Astrocyte (in vitro differentiated cells and primary cell): ENCODE data around the gene PLOD1. TPM values are rescaled to one million over a fixed set of nuclear protein-coding genes. Genes with fewer than 3 reads are reported as not detected.

ENCODE experiments used
- DNase-seq: peaks from one replicate; pipeline ENCODE4 v3.0.0-alpha.2; 2010; ENCODE audit warnings: low read depth
- FAIRE-seq: peaks from 2 replicates; lab custom pipeline; 2011; peaks lifted over from hg19 to GRCh38; lab: Jason Lieb, UNC
- H2AFZ ChIP-seq: 2 replicates; pipeline ENCODE4 v1.6.0; 2012; ENCODE audit warnings: low read depth, low read length, inconsistent platforms
- H3K27ac ChIP-seq: 2 replicates; pipeline ENCODE4 v1.5.1; 2011; ENCODE audit warnings: low read depth, low read length, inconsistent platforms
- H3K27me3 ChIP-seq: 2 replicates; pipeline ENCODE4 v1.6.0; 2011; ENCODE audit warnings: low read length, inconsistent platforms; ENCODE audit not compliant: insufficient read depth
- H3K36me3 ChIP-seq: 2 replicates; pipeline ENCODE4 v1.5.1; 2011; ENCODE audit warnings: low read length, inconsistent platforms; ENCODE audit not compliant: insufficient read depth
- H3K4me1 ChIP-seq: 2 replicates; pipeline ENCODE4 v1.5.1; 2011; ENCODE audit warnings: low read length, inconsistent platforms; ENCODE audit not compliant: insufficient read depth
- H3K4me2 ChIP-seq: 2 replicates; pipeline ENCODE4 v1.6.0; 2012; ENCODE audit warnings: low read length, inconsistent platforms
- H3K4me3 ChIP-seq: 2 replicates; pipeline ENCODE4 v1.5.1; 2011; ENCODE audit warnings: low read depth, mild to moderate bottlenecking, low read length, inconsistent platforms; ENCODE audit not compliant: insufficient read depth
- H3K79me2 ChIP-seq: 2 replicates; pipeline ENCODE4 v1.6.0; 2012; ENCODE audit warnings: mild to moderate bottlenecking, low read length, inconsistent platforms; ENCODE audit not compliant: insufficient read depth
- H3K9ac ChIP-seq: 2 replicates; pipeline ENCODE4 v1.6.0; 2012; ENCODE audit warnings: mild to moderate bottlenecking, low read length, inconsistent platforms
- H3K9me3 ChIP-seq: 2 replicates; pipeline ENCODE4 v1.5.1; 2012; ENCODE audit warnings: low read depth, mild to moderate bottlenecking, low read length, inconsistent platforms; ENCODE audit not compliant: insufficient read depth
- H4K20me1 ChIP-seq: 2 replicates; pipeline ENCODE4 v1.6.0; 2012; ENCODE audit warnings: low read length, inconsistent platforms; ENCODE audit not compliant: insufficient read depth
- H3K27ac Mint-ChIP-seq: one replicate; pipeline ENCODE4 v1.8.0; 2021; ENCODE audit warnings: mild to moderate bottlenecking, mixed read lengths; ENCODE audit not compliant: unreplicated experiment
- H3K27me3 Mint-ChIP-seq: one replicate; pipeline ENCODE4 v1.8.0; 2021; ENCODE audit warnings: low read depth, mixed read lengths; ENCODE audit not compliant: unreplicated experiment
- H3K36me3 Mint-ChIP-seq: one replicate; pipeline ENCODE4 v1.8.0; 2021; ENCODE audit warnings: low read depth, mixed read lengths; ENCODE audit not compliant: unreplicated experiment
- H3K4me1 Mint-ChIP-seq: one replicate; pipeline ENCODE4 v1.8.0; 2021; ENCODE audit warnings: low read depth, mixed read lengths; ENCODE audit not compliant: unreplicated experiment
- H3K4me3 Mint-ChIP-seq: one replicate; pipeline ENCODE4 v1.8.0; 2021; ENCODE audit warnings: mild to moderate bottlenecking, moderate library complexity, mixed read lengths; ENCODE audit not compliant: unreplicated experiment
- H3K9me3 Mint-ChIP-seq: one replicate; pipeline ENCODE4 v1.8.0; 2021; ENCODE audit warnings: mild to moderate bottlenecking, mixed read lengths; ENCODE audit not compliant: unreplicated experiment
- EZH2 ChIP-seq: IDR thresholded peaks from 2 replicates; pipeline ENCODE4 v1.6.1; 2012; ENCODE audit warnings: mild to moderate bottlenecking, low read length, inconsistent platforms; ENCODE audit not compliant: insufficient read depth
- total RNA-seq: library from RNA; stranded (reverse); gene quantifications from 2 replicates; pipeline ENCODE4 v1.2.1, GENCODE V29; 2021
- TF ChIP-seq, protein P1 (sequence below): IDR thresholded peaks from 2 replicates; pipeline ENCODE4 v1.5.1; 2011; ENCODE audit warnings: low read depth, mild to moderate bottlenecking, inconsistent platforms, low read length, moderate library complexity; ENCODE audit not compliant: insufficient read depth

PLOD1 gene
- total RNA-seq, 1 donor from 2014 or later: 375 TPM

DNA sequence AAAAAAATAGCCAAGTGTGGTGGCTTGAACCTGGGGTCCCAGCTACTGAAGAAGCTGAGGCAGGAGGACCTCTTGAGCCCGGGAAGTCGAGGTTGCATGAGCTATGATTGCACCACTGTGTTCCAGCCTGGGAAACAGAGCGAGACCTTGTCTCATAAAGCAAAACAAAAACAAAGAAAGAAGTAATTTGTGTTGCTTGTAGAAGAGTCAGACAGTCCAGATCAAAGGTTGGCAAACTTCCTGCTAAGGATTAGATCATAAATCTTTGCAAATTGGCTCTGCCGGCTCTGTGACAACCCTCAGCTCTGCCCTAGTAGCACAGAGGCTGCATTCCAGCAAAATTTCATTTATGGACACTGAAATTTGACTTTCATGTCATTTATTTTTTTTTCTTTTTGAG is 26.7 kb downstream of the PLOD1 start:
- Histone ChIP-seq H3K9ac (no peak overlapping the region), H2AFZ (no peak overlapping the region), H3K4me1 (no peaks in the 10 kb centered on the region), H3K79me2 (no peaks in the 10 kb centered on the region), H3K36me3 (peaks cover 40% of the 10 kb centered on the region), H4K20me1 (peaks cover 37% of the 10 kb centered on the region), H3K27ac (no peak overlapping the region), H3K27me3 (no peaks in the 10 kb centered on the region), H3K9me3 (no peaks in the 10 kb centered on the region), H3K4me2 (no peak overlapping the region), H3K4me3 (no peak overlapping the region)
- no peaks in the 10 kb centered on the region for H3K27me3 Mint-ChIP-seq
- DNase-seq: no peak
- H3K36me3 Mint-ChIP-seq: peaks cover 19% of the 10 kb centered on the region
- FAIRE-seq: no peak
- no peaks in the 10 kb centered on the region for H3K4me1 Mint-ChIP-seq
- TF ChIP-seq, protein P1, sequence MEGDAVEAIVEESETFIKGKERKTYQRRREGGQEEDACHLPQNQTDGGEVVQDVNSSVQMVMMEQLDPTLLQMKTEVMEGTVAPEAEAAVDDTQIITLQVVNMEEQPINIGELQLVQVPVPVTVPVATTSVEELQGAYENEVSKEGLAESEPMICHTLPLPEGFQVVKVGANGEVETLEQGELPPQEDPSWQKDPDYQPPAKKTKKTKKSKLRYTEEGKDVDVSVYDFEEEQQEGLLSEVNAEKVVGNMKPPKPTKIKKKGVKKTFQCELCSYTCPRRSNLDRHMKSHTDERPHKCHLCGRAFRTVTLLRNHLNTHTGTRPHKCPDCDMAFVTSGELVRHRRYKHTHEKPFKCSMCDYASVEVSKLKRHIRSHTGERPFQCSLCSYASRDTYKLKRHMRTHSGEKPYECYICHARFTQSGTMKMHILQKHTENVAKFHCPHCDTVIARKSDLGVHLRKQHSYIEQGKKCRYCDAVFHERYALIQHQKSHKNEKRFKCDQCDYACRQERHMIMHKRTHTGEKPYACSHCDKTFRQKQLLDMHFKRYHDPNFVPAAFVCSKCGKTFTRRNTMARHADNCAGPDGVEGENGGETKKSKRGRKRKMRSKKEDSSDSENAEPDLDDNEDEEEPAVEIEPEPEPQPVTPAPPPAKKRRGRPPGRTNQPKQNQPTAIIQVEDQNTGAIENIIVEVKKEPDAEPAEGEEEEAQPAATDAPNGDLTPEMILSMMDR: no peak
- TF ChIP-seq EZH2: no peak
- no peaks in the 10 kb centered on the region for H3K9me3 Mint-ChIP-seq
- no peak overlapping the region for H3K4me3 Mint-ChIP-seq
- no peak overlapping the region for H3K27ac Mint-ChIP-seq

DNA sequence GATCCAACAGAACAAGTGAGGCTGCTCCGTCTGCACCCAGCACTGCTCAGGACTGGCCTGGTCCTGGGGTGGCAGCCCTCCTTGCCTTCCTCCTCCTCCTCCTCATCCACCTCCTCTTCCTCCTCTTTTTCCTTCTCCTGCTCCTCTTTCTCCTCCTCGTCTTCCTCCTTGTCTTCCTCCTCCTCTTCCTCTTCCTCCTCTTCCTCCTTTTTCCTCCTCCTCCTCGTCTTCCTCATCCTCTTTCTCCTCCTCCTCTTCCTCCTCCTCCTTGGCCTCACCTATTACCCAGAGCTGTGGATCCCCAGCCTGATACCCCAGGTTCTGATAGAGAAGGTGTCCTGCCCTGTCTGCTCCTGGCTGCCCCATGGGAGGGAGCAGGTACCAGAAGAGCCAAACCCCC is 29.1 kb downstream of the PLOD1 start:
- H3K36me3 ChIP-seq: peaks cover 30% of the 10 kb centered on the region
- no peak overlapping the region for H3K27ac Mint-ChIP-seq
- no peak overlapping the region for H3K4me3 Mint-ChIP-seq

DNA sequence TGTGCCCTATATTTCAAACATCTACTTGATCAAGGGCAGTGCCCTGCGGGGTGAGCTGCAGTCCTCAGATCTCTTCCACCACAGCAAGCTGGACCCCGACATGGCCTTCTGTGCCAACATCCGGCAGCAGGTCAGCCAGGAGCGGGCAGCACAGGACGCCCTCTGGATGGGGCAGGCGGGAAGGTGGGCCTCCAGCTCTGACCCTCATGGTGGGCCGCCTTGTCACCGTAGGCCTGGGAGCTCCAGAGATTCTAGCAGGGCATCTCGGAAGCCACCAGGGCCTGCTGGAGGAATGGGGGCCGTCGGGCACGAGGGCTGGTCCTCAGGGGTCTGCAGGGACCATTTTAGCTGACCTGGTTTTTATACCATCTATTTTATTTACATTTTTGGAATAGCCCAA is 30.1 kb downstream of the PLOD1 start:
- DNase-seq (no peak), FAIRE-seq (no peak)
- H3K4me3 ChIP-seq: no peak overlapping the region
- no peak overlapping the region for H3K9ac ChIP-seq
- peaks cover 28% of the 10 kb centered on the region for H4K20me1 ChIP-seq
- H3K36me3 ChIP-seq: peaks cover 35% of the 10 kb centered on the region
- Mint-ChIP-seq H3K4me1 (no peaks in the 10 kb centered on the region), H3K4me3 (no peak overlapping the region), H3K27me3 (no peaks in the 10 kb centered on the region), H3K27ac (no peak overlapping the region), H3K9me3 (no peaks in the 10 kb centered on the region), H3K36me3 (peaks cover 13% of the 10 kb centered on the region)
- no peak overlapping the region for H3K27ac ChIP-seq
- no peaks in the 10 kb centered on the region for H3K4me1 ChIP-seq
- TF ChIP-seq EZH2: no peak
- TF ChIP-seq, protein P1: no peak
- H3K79me2 ChIP-seq: no peaks in the 10 kb centered on the region
- H3K9me3 ChIP-seq: no peaks in the 10 kb centered on the region
- H3K4me2 ChIP-seq: no peak overlapping the region
- H3K27me3 ChIP-seq: no peaks in the 10 kb centered on the region
- H2AFZ ChIP-seq: no peak overlapping the region

More for the DNA sequence above, 29.1 kb downstream of the PLOD1 start:
- no peak overlapping the region for H3K27ac ChIP-seq
- Mint-ChIP-seq H3K27me3 (no peaks in the 10 kb centered on the region), H3K36me3 (peaks cover 13% of the 10 kb centered on the region), H3K9me3 (no peaks in the 10 kb centered on the region), H3K4me1 (no peaks in the 10 kb centered on the region)
- no peak overlapping the region for H2AFZ ChIP-seq
- H4K20me1 ChIP-seq: peaks cover 25% of the 10 kb centered on the region
- FAIRE-seq: no peak
- H3K4me3 ChIP-seq: no peak overlapping the region
- H3K4me1 ChIP-seq: no peaks in the 10 kb centered on the region
- no peak overlapping the region for H3K4me2 ChIP-seq
- DNase-seq: no peak
- H3K27me3 ChIP-seq: no peaks in the 10 kb centered on the region
- H3K9ac ChIP-seq: no peak overlapping the region
- no peaks in the 10 kb centered on the region for H3K79me2 ChIP-seq
- no peaks in the 10 kb centered on the region for H3K9me3 ChIP-seq
- TF ChIP-seq EZH2: no peak
- TF ChIP-seq, protein P1: no peak
